SH-SY5Y (cell line): Measurements from ENCODE around the gene KLHL29.

Source experiments
- GATA2 ChIP-seq: IDR thresholded peaks from 2 replicates; pipeline ENCODE4 v1.6.1; 2011; ENCODE audit warnings: mild to moderate bottlenecking, low read depth, low read length
- GATA3 ChIP-seq: IDR thresholded peaks from 2 replicates; pipeline ENCODE4 v1.6.1; 2011; ENCODE audit warnings: low read depth, mild to moderate bottlenecking, low read length, moderate library complexity

- TF ChIP-seq GATA2 (no peak), GATA3 (no peak)
These were observed 123.0 kb downstream of the KLHL29 start for GRCh38 chr2:23508066-23508390.
